ENCODE measurements around the gene CAPN1.
"Not testable (repeated sequence)": the region's sequence is repeated elsewhere in the genome, so short reads cannot be mapped to it uniquely, and the experiment has no call there.

Gene CAPN1

DNA sequence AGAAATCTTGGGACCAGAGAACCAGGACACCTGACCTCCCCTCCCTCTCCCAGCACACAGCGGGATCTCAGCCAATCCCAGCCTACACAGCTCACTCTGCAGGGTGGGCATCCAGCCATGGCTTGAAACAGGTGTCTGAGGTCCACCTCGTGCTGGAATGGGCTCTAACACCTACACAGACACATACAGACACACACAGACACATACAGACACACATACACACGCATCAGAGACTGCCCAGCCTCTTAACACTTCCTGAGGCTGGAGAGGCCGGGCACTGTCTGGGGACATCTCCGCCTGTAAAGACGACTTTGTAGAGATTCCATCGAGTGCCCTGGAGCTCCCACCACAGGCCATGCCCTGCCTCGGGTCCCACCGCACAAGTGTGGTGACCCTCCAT is 36.7 kb downstream of the CAPN1 start:
- no peak for DNase-seq (ENCODE audit: low read depth)

DNA sequence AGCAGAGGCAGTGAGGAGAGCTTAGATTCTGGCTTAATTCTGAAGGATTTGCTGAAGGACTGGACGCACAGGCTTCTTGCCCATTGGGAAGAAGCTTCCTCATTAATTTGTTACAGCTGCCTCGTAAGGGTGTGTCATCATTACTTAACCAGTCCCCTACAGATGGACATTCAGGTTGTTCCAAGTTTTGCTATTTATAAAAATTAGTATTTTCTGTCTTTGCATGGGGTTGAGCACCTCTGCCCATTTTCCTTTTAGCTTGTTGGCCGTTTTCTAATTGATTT is 38.1 kb downstream of the CAPN1 start:
- DNase-seq (ENCODE audit: low read depth) = no peak

DNA sequence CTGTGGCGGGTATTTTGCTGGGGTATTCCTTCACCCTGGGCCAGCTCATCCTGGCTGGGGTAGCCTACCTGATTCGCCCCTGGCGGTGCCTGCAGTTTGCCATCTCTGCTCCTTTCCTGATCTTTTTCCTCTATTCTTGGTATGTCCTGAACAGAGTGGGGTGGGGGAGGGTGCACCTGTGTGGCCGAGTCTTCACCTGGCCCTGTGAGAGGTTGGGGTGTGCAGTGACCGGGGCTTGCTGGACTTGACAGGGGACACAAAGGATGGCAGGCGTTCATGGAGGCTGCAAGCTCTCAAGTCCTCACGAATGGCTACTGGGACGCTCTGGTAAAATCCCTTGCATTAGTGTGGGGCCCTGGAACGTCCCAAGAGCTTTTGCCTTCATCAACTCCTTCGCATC is 39.3 kb downstream of the CAPN1 start:
- no peak for DNase-seq (ENCODE audit: low read depth)

DNA sequence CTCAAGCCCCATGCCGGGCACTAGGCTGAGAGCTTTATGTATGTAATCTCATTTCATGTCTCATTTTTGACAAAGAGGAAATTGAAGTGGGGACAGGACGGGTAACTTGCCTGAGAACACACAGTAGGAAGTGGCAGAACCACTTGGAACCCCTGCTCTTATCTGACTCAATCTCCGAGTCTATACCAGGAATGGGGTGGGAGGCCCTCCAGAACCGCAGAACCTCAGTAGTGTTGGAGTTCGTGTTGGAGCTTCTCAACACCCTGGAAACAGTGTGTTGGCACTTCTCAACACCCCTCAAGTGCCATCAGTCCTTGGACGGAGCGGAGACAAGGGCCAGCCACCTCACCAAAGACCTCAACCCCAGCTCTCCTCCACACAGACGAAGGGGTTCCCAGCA is 41.3 kb downstream of the CAPN1 start:
- no peak for DNase-seq (ENCODE audit: low read depth)

DNA sequence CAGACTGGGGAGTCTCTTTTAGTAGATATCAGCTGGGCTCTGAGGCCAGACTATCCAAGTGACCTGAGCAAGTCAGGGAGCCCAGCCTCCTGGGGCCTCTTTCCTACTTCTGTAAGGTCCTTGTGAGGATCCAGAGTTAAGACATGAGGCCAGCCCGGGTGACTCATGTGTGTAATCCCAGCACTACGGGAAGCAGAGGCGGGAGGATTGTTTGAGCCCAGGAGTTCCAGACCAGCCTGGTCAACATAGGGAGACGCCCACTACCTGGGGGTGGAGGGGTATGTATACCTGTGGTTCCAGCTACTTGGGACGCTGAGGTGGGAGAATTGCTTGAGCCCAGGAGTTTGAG is 43.2 kb downstream of the CAPN1 start:
- DNase-seq (ENCODE audit: low read depth) = no peak

DNA sequence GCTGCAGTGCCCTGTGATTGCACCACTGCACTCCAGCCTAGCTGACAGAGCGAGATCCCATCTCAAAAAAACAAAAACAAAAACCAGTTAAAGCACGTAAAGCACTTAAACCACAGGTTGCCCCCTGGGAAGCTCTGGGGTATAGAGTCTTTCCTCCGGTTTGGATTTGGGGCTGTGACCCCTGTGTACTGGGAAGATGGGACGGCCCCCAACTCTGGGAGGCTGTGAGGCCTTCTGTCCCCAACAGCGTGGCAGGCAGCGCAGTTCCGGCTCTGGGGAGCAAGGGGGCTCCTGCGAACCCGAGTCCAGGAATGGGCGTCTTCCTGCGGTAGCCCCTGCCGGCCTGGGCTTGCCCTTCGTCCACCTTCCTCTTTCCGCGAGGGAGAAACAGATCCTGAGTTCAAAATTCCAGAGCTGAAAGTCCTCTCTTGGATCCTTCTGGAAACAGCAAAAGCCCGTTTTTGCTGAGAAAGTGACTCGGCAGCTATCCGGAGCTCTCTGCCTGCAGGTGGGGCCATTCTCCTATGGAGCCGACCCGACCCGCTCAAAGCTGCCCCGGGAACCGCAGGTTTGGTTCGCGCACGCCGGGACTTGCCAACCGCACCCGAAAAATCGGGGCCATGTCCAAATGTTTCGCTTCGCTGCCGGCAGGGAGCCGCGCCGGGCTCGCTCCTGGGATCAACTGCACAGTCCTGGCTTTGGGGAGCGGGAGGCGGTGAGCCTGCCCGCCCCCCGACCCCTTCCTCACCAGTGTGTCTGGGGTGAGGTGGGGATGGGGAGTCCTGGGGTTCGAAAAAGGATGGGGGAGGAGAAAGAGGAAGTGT is 43.8 kb downstream of the CAPN1 start:
- DNase-seq (ENCODE audit: low read depth) = peak; percentile 34

DNA sequence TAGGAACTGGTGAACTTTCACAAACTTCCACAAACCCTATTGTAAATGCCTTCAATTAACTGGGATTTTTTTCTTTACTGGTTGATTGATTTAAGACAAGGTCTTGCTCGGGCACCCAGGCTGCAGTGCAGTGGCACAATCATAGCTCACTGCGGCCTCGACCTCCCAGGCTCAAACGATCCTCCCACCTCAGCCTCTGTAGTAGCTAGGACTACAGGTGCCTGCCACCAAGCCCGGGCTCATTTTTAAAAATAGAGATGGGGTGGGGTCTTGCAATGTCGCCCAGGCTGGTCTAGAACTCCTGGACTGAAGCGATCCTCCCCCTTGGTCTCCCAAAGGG is 44.3 kb downstream of the CAPN1 start:
- no peak for DNase-seq (ENCODE audit: low read depth)

DNA sequence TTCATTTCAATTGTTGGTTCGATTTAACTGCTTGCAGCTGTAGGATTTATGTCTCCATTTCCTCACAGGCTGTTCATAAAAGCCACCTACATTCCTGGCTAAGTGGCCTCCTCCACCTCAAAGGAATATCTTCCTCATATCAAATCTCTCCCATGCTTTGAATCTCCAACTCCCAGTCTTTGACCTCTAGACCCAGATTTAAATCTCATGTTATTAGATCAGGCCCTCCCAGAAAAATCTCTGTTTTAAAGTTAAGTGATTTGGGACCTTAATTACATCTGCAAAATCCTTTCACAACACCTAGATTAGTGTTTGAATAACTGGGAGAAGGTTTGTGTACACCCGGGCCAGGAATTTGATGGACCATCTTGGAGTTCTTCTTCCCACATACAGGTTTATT is 46.2 kb downstream of the CAPN1 start:
- no peak for DNase-seq (ENCODE audit: low read depth)

DNA sequence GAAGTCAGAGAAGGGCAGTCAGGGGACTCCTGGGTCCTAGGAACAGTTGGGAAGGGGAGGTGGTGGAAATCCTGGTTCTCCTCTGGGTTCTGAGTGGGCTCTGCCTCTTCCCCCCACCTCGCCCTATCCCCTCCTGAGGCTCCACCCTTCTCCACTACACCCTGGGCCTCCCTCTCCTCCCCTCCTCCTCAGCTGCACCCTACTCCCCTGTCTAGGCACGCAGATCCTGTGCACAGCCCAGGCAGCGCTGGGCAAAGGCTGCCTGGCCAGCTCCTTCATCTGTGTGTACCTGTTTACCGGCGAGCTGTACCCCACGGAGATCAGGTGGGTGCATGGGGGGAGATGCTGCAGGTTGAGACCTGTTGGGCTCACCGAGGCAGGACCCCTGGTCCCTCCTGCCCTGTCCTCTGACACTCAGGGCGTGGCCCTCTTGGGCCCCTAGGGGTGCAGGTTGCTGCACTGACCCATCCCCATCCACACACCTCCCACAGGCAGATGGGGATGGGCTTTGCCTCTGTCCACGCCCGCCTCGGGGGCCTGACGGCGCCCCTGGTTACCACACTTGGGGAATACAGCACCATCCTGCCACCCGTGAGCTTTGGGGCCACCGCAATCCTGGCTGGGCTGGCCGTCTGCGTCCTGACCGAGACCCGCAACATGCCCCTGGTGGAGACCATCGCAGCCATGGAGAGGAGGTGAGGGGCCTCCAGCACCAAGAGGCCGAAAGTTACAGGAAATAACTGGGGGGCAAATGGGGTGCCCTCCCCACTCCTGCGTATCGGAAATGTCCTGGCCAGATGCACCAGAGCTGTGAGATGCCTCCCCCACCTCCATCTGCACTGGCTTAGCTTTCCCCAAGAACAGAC is 54.7 kb downstream of the CAPN1 start:
- no peak for DNase-seq (ENCODE audit: low read depth)

DNA sequence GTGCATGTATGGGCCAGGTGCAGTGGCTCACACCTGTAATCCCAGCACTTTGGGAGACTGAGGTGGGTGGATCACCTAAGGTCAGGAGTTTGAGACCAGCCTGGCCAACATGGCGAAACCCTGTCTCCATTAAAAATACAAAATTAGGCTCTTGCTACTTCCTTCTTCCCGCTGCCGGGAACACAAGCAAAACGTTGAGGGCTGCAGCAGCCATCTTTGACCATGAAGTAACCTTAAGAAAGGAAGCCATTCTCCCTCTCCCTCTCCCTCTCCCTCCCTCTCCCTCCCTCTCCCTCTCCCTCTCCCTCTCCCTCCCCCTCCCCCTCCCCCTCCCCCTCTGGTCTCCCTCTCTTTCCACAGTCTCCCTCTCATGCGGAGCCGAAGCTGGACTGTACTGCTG is 56.6 kb downstream of the CAPN1 start:
- not testable (repeated sequence) for DNase-seq (ENCODE audit: low read depth)

DNA sequence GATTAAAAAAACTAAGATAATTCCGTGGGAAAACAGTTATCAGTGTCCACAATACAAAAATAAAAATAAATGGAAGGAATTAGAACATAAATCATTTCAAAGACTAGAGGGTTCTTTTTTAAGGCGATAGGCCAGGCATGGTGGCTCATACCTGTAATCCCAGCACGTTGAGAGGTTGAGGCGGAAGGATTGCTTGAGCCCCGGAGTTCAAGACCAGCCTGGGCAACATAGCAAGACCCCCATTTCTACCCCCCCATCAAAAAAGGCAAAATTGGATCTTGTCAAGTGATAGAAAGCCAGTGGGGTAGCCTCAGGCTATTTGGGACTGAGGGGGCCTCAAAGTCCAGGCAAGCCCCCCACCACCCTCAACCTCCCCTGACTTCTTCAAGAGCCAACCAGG is 59.4 kb downstream of the CAPN1 start:
- no peak for DNase-seq (ENCODE audit: low read depth)

DNA sequence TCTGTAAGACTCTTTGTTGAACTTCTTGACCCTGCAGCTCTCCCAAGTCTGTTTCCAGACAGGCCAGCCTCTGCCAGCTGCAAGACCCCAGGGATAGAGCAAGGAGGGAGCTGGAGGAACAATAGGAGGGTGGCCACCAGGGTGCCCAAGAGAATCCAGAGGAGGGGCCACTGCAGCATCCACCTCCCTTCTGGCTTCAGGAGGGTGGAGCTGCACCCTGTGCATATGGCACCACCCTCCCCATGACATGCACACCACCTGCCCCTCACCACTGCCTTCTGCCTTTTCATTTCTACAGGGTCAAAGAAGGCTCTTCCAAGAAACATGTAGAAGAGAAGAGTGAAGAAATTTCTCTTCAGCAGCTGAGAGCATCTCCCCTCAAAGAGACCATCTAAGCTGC is 60.0 kb downstream of the CAPN1 start:
- no peak for DNase-seq (ENCODE audit: low read depth)

DNA sequence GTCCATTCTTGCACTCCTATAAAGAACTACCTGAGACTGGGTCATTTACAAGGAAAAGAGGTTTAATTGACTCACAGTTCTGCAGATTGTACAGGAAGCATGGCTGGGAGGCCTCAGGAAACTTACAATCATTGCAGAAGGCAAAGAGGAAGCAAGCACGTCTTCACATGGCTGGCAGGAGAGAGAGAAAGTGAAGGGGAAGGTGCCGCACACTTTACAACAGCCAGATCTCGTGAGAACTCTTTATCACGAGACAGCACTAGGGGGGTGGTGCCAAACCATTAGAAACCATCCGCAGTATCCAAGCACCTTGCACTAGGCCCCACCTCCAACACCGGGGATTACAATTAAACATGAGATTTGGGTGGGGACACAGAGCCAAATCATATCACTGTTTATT is 60.7 kb downstream of the CAPN1 start:
- no peak for DNase-seq (ENCODE audit: low read depth)

DNA sequence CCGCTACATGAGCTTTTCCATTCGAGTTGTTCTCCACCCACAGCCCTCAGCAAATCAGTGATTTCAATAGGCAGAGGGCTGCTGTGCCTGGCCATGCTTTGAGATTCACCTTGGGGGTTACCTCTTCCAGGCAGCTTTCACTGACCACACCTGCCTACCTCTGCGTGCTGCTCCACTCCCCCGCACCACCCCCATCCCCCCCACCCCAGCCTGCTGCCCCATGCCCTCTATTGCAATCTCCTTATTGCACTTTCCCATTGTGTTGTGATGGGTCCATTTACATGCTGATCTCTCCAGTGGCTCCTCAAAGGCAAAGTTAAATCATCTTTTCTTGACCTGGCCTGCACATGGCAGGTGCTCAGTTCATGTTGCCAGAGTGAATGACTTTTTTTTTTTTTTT is 62.1 kb downstream of the CAPN1 start:
- DNase-seq (ENCODE audit: low read depth) = no peak

DNA sequence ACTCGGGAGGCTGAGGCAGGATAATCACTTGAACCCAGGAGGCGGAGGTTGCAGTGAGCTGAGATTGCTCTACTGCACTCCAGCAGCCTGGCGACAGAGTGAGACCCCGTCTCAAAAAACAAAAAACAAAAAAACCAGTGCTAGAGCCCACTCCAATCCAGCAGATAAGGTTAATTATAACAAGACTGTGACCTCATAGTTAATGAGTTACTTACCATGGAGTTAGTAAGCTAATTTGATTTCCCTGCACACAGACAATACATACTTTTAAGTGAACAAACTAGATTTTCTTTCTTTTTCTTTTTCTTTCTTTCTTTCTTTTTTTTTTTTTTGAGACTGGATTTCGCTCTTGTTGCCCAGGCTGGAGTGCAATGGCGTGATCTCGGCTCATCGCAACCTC is 63.3 kb downstream of the CAPN1 start:
- DNase-seq (ENCODE audit: low read depth) = not testable (repeated sequence)

DNA sequence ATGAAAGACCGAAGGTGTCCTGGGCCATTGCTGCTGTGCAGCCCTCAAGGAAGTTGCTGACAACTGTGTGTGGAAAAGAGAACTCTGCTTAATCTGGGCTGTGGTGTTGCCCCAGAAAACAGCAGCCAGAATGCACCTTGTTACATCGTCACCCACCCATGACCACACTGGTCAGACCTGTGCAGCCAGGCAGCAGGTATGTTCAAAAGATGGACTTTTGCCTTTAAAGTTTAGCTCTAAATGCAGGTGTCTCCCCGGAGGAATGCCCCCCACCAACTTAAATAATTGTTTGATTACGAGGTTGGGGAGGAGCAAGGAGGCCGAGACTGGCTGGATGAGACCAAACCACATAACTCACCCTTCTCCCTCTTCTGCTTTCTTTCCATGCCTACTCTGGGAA is 64.8 kb downstream of the CAPN1 start:
- DNase-seq (ENCODE audit: low read depth) = no peak

DNA sequence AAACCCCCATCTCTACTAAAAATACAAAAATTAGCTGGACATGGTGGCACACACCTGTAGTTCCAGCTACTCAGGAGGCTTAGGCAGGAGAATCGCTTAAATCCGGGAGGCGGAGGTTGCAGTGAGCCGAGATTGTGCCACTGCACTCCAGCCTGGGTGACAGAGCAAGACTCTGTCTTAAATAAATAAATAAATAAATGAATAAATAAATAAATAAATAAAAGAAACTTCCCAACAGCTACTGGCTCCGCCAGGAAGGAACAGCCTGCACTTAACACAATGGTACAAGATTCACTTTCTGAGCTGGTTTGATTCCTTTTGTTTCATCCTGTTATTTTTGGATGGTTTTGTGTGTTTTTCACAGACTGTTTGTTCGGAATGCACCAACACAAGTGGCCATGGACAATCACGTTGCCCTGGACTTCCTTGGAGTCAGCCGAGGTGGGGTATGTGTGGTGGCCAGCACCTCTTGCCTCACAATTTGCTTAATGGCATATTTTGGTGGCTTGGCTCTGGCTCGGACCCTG is 66.5 kb downstream of the CAPN1 start:
- DNase-seq (ENCODE audit: low read depth) = not testable (repeated sequence)

DNA sequence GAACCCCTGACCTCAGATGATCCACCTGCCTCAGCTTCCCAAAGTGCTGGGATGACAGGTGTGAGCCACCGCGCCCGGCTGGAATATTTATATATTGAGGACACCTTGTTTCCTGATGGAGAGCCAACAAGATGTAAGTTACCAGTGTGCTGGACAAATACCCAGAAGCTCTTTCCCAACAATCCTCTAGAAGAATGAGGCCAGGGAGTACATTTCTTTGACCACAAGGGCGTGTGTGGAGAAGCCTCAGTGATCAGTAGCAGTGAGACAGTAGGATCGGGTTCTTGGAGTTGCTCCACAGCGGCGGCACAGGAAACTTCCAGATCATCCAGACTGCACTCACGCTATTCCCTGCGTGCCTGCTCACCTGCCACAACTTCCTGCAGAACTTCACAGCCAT is 69.7 kb downstream of the CAPN1 start:
- no peak for DNase-seq (ENCODE audit: low read depth)

DNA sequence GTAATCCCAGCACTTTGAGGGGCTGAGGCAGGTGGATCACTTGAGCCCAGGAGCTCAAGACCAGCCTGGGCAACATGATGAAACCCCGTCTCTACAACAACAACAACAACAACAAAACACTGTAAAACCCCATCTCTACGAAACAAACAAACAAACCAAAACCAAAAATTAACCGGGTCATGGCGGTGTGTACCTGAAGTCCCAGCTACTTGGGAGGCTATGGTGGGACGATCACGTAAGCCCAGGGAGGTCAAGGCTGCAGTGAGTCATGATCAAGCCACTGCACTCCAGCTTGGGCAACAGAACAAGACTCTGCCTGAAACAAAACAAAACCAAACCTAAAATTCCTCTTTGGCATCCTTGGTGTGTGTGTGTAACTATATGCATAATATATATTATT is 73.0 kb downstream of the CAPN1 start:
- DNase-seq (ENCODE audit: low read depth) = no peak

DNA sequence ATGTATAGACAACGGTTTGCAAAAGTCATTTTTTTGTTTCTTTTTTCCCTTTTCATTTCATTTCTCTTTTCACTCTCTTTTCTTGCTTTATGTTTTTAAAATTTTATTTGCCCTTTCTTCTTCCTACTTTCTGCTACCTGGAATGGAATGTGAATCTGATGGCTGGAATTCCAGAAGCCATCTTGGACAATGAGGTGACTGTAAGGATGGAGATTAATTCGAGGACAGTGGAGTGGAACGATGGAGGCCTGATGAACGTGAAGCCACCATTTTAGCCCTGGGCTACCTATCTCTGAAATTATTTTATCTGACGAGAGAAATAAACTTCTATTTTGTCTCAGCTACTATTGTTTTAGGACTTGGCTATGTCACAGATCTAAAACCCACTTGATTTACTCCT is 77.3 kb downstream of the CAPN1 start:
- DNase-seq (ENCODE audit: low read depth) = no peak

DNA sequence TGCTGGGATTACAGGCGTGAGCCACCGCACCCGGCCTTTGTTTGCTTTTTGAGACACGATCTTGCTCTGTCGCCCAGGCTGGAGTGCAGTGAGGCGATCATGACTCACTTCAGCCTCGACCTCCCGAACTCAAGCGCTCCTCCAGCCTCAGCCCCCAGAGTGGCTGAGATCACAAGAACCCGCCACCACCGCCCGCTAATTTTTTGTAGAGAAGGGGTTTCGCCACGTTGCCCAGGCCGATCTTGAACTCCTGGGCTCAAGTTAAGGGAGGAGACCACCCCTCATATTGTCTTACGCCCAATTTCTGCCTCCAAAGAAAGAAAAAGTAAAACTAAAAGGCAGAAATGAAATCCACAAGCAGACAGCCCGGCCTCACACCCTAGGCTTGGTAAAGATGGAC is 78.6 kb downstream of the CAPN1 start:
- DNase-seq (ENCODE audit: low read depth) = no peak

DNA sequence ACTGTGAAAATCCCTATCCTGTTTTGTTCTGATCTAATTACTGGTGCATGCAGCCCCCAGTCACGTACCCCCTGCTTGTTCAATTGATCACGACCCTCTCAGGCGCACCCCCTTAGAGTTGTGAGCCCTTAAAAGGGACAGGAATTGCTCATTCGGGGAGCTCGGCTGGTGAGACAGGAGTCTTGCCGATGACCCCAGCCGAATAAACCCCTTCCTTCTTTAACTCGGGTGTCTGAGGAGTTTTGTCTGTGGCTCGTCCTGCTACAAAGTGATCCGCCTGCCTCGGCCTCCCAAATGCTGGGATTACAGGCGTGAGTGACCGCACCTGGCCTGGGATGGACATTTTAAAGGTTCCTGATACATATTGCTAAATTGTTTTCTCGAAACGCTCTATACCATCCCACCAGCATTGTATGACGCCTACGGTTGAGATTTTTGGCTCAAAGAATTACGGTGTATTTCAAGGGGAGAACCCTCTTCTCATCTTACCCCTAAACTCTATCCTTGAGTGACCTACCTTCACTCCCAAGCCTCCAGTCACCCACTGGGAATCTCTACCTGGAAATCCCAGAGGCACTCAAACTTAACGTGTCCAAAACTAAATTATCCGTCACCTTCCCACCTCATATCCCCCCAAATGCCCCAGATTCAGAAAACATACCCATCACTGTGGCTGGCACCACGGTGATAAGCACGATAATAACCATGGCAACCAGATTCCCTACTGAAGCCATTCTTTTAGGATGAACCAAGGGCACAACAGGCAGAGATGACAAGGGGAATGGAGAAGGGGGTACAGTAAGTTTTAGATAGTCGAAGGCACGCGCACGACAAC is 79.2 kb downstream of the CAPN1 start:
- DNase-seq (ENCODE audit: low read depth) = no peak
